Caco-2 (cell line): ENCODE results near the gene QARS1. TPM values are rescaled to one million over a fixed set of nuclear protein-coding genes. Genes with fewer than 3 reads are reported as not detected.

ENCODE experiments used
- BruUV-seq: library from RNA; stranded (reverse); fragments of 400-500 nt; replicated peaks from 2 replicates; lab custom pipeline; 2021; lab: Mats Ljungman, UMichigan
- CTCF ChIA-PET: fragments of 300-600 bp; sonication (Branson Sonifier 250); formaldehyde crosslinking; loops from one replicate; lab custom pipeline; 2022; ENCODE audit warnings: antibody characterized with exemption; lab: Charles Lee
- POLR2A ChIA-PET: fragments of 300-600 bp; sonication (Branson Sonifier 250); formaldehyde crosslinking; loops from one replicate; lab custom pipeline; 2022; ENCODE audit warnings: antibody characterized with exemption; lab: Charles Lee
- DNase-seq, 2 experiments: peaks; one replicate each; pipeline versions ENCODE4 v3.0.0 to v3.0.0-alpha.2; 2020 to 2022
- H3K27me3 ChIP-seq: replicated peaks from 2 replicates; pipeline ENCODE4 v1.6.0; 2011; ENCODE audit warnings: low read length; ENCODE audit not compliant: control insufficient read depth, insufficient read depth
- H3K36me3 ChIP-seq: 2 replicates; pipeline ENCODE4 v1.5.1; 2011; ENCODE audit warnings: low read length; ENCODE audit not compliant: control insufficient read depth, insufficient read depth
- H3K4me1 ChIP-seq: fragments of 250-450 bp; sonication (Bioruptor Pico); 2 replicates; pipeline ENCODE4 v1.5.1; 2020; ENCODE audit warnings: mild to moderate bottlenecking
- H3K4me3 ChIP-seq: 2 replicates; pipeline ENCODE4 v1.5.1; 2011; ENCODE audit warnings: low read depth, mild to moderate bottlenecking, control low read depth, low read length
- H3K9me3 ChIP-seq: fragments of 250-450 bp; sonication (Bioruptor Pico); 2 replicates; pipeline ENCODE4 v1.5.1; 2020; ENCODE audit warnings: mild to moderate bottlenecking, moderate library complexity
- H3K27ac Mint-ChIP-seq: one replicate; pipeline ENCODE4 v1.8.0; 2022; ENCODE audit warnings: mixed read lengths; ENCODE audit not compliant: unreplicated experiment
- H3K27me3 Mint-ChIP-seq: one replicate; pipeline ENCODE4 v1.8.0; 2022; ENCODE audit warnings: mixed read lengths; ENCODE audit not compliant: insufficient read depth, unreplicated experiment
- H3K36me3 Mint-ChIP-seq: one replicate; pipeline ENCODE4 v1.8.0; 2022; ENCODE audit warnings: mild to moderate bottlenecking, mixed read lengths; ENCODE audit not compliant: insufficient read depth, unreplicated experiment
- H3K4me1 Mint-ChIP-seq: one replicate; pipeline ENCODE4 v1.8.0; 2022; ENCODE audit warnings: low read depth, mixed read lengths; ENCODE audit not compliant: unreplicated experiment
- H3K4me3 Mint-ChIP-seq: one replicate; pipeline ENCODE4 v1.8.0; 2022; ENCODE audit warnings: mild to moderate bottlenecking, moderate library complexity, mixed read lengths; ENCODE audit not compliant: unreplicated experiment
- H3K9me3 Mint-ChIP-seq: one replicate; pipeline ENCODE4 v1.8.0; 2022; ENCODE audit warnings: mixed read lengths; ENCODE audit not compliant: unreplicated experiment
- CTCF ChIP-seq, 2 experiments: fragments of 200-600 bp in 1 of 2; IDR thresholded peaks; 1 replicate in 1 of 2; 2 replicates in 1 of 2; pipeline versions ENCODE4 v1.5.1 to v1.8.0; 2011 to 2022; ENCODE audit warnings: antibody characterized with exemption in 1 of 2, control low read depth in 1 of 2, inconsistent platforms in 1 of 2, low read depth in 1 of 2, low read length in 1 of 2, mild to moderate bottlenecking in 1 of 2, moderate library complexity in 1 of 2; ENCODE audit not compliant: insufficient read depth in 1 of 2, severe bottlenecking in 1 of 2, unreplicated experiment in 1 of 2
- intact Hi-C: fragments of 100-400 bp; cut with micrococcal nuclease; formaldehyde crosslinking; loops from one replicate; pipeline ENCODE4 v1.10.0; 2022; ENCODE audit not compliant: unreplicated experiment
- total RNA-seq: library from RNA; stranded (reverse); gene quantifications from 2 replicates; pipeline ENCODE4 v1.2.3, GENCODE V29; 2022

The QARS1 gene
- total RNA-seq, 1 experiment from 2014 or later: 361 TPM

- ChIA-PET CTCF (no interaction called here), POLR2A (no interaction called here)
- Mint-ChIP-seq H3K9me3 (no peaks in the 10 kb centered on the region), H3K36me3 (peaks cover 93% of the 10 kb centered on the region), H3K4me3 (no peak overlapping the region), H3K4me1 (no peaks in the 10 kb centered on the region), H3K27ac (no peak overlapping the region), H3K27me3 (no peaks in the 10 kb centered on the region)
- intact Hi-C loops: no loop called here
- Histone ChIP-seq H3K9me3 (no peaks in the 10 kb centered on the region), H3K4me1 (no peaks in the 10 kb centered on the region), H3K36me3 (no peaks in the 10 kb centered on the region), H3K4me3 (no peak overlapping the region), H3K27me3 (no peaks in the 10 kb centered on the region)
- BruUV-seq: no TSS peak
- TF ChIP-seq CTCF (IDR thresholded peaks at IDR 0.05; ENCODE audit: insufficient read depth in 1 of 2, low read depth in 1 of 2, low read length in 1 of 2, severe bottlenecking in 1 of 2, unreplicated experiment in 1 of 2): no peak
- DNase-seq: no peak
Observed at GRCh38 chr3:49058011-49058410, 46.5 kb downstream of the QARS1 start.

- Histone ChIP-seq H3K36me3 (no peaks in the 10 kb centered on the region; the same call in 1 of the 2 replicates), H3K9me3 (no peaks in the 10 kb centered on the region), H3K4me1 (no peaks in the 10 kb centered on the region), H3K27me3 (no peaks in the 10 kb centered on the region), H3K4me3 (no peak overlapping the region)
- no peak for TF ChIP-seq CTCF (IDR thresholded peaks at IDR 0.05; ENCODE audit: insufficient read depth in 1 of 2, low read depth in 1 of 2, low read length in 1 of 2, severe bottlenecking in 1 of 2, unreplicated experiment in 1 of 2)
- no peaks in the 10 kb centered on the region for H3K4me1 Mint-ChIP-seq
- TSS peak; percentile 51 for BruUV-seq
- DNase-seq: no peak
- no peaks in the 10 kb centered on the region for H3K9me3 Mint-ChIP-seq
- H3K27ac Mint-ChIP-seq: no peak overlapping the region
- ChIA-PET CTCF (no interaction called here), POLR2A (no interaction called here)
- intact Hi-C loops: no loop called here
- no peaks in the 10 kb centered on the region for H3K27me3 Mint-ChIP-seq
- peaks cover 92% of the 10 kb centered on the region for H3K36me3 Mint-ChIP-seq
- no peak overlapping the region for H3K4me3 Mint-ChIP-seq
Observed at GRCh38 chr3:49057268-49057667, 47.3 kb downstream of the QARS1 start.

GRCh38 chr3:49054344-49054862, 50.2 kb downstream of the QARS1 start:
- ChIA-PET CTCF (no interaction called here), POLR2A (no interaction called here)
- H3K27me3 Mint-ChIP-seq: no peaks in the 10 kb centered on the region
- no peaks in the 10 kb centered on the region for H3K9me3 Mint-ChIP-seq
- no peak for TF ChIP-seq CTCF (IDR thresholded peaks at IDR 0.05; ENCODE audit: insufficient read depth in 1 of 2, low read depth in 1 of 2, low read length in 1 of 2, severe bottlenecking in 1 of 2, unreplicated experiment in 1 of 2)
- H3K4me3 Mint-ChIP-seq: no peak overlapping the region
- no TSS peak for BruUV-seq
- intact Hi-C loops: no loop called here
- peaks cover 90% of the 10 kb centered on the region for H3K36me3 Mint-ChIP-seq
- H3K4me3 ChIP-seq: no peak overlapping the region
- no peaks in the 10 kb centered on the region for H3K9me3 ChIP-seq
- peaks cover 1% of the 10 kb centered on the region; the same call in 1 of the 2 replicates for H3K36me3 ChIP-seq
- no peaks in the 10 kb centered on the region for H3K27me3 ChIP-seq
- DNase-seq: no peak
- H3K4me1 ChIP-seq: no peaks in the 10 kb centered on the region
- H3K27ac Mint-ChIP-seq: no peak overlapping the region
- H3K4me1 Mint-ChIP-seq: no peaks in the 10 kb centered on the region
